Endothelial cell of umbilical vein (primary cell): Measurements from ENCODE around the gene NOSIP. TPM values are rescaled to one million over a fixed set of nuclear protein-coding genes. Genes with fewer than 3 reads are reported as not detected.

Experiments
- BruUV-seq: library from RNA; stranded (reverse); fragments of 400-500 nt; replicated peaks from 2 replicates; lab custom pipeline; 2021; lab: Mats Ljungman, UMichigan
- CTCF ChIA-PET: fragments of 300-600, 350-600 bp; sonication (Branson Sonifier 250); formaldehyde crosslinking; loops from one replicate; lab custom pipeline; 2021; ENCODE audit warnings: antibody characterized with exemption, inconsistent platforms; lab: Charles Lee
- POLR2A ChIA-PET: fragments of 300-600, 350-600 bp; sonication (Branson Sonifier 250); formaldehyde crosslinking; loops from one replicate; lab custom pipeline; 2021; ENCODE audit warnings: antibody characterized with exemption, inconsistent platforms; lab: Charles Lee
- DNase-seq: peaks from one replicate; pipeline ENCODE4 v3.0.0-alpha.2; 2011; ENCODE audit warnings: low read depth, low spot score
- FAIRE-seq: peaks from 2 replicates; lab custom pipeline; 2011; peaks lifted over from hg19 to GRCh38; lab: Jason Lieb, UNC
- H2AFZ ChIP-seq: 2 replicates; pipeline ENCODE4 v1.6.0; 2012; ENCODE audit warnings: low read depth, low read length, control low read depth, inconsistent platforms
- H3K27ac ChIP-seq: 2 replicates; pipeline ENCODE4 v1.5.1; 2011; ENCODE audit warnings: low read depth, mild to moderate bottlenecking, control low read depth, low read length, moderate library complexity; ENCODE audit not compliant: insufficient read depth
- H3K27me3 ChIP-seq, 2 experiments: 2 replicates each; pipeline versions ENCODE4 v1.6.0 to v1.6.1; 2011; ENCODE audit warnings: low read length in 2 of 2, mixed read lengths in 1 of 2; ENCODE audit not compliant: control insufficient read depth in 2 of 2, insufficient read depth in 2 of 2
- H3K36me3 ChIP-seq, 2 experiments: 2 replicates in 1 of 2; 3 replicates in 1 of 2; pipeline ENCODE4 v1.5.1; 2011; ENCODE audit warnings: low read length in 2 of 2, mild to moderate bottlenecking in 1 of 2, moderate library complexity in 1 of 2; ENCODE audit not compliant: control insufficient read depth in 2 of 2, insufficient read depth in 2 of 2; ENCODE audit errors: extremely low read depth in 1 of 2
- H3K4me1 ChIP-seq: 3 replicates; pipeline ENCODE4 v1.5.1; 2011; ENCODE audit warnings: mild to moderate bottlenecking, low read length; ENCODE audit not compliant: control insufficient read depth, insufficient read depth; ENCODE audit errors: extremely low read depth
- H3K4me2 ChIP-seq: 2 replicates; pipeline ENCODE4 v1.6.1; 2011; ENCODE audit warnings: low read length, control low read depth, mixed read lengths; ENCODE audit not compliant: insufficient read depth
- H3K4me3 ChIP-seq, 3 experiments: fragments of 200-600 bp in 1 of 3; sonication (generic), shearing (Covaris generic) in 1 of 3; replicated peaks in 1 of 3; 2 replicates each; pipeline ENCODE4 v1.5.1; 2011 to 2016; ENCODE audit warnings: control low read depth in 3 of 3, low read length in 3 of 3, mild to moderate bottlenecking in 2 of 3, inconsistent platforms in 1 of 3, low read depth in 1 of 3, moderate library complexity in 1 of 3; ENCODE audit not compliant: insufficient read depth in 1 of 3
- H3K79me2 ChIP-seq: 2 replicates; pipeline ENCODE4 v1.6.0; 2012; ENCODE audit warnings: low read length, inconsistent platforms; ENCODE audit not compliant: control insufficient read depth, insufficient read depth
- H3K9ac ChIP-seq: replicated peaks from 2 replicates; pipeline ENCODE3; 2011; ENCODE audit warnings: low read length, control low read depth; ENCODE audit not compliant: insufficient read depth; ENCODE audit errors: extremely low read depth
- H3K9me1 ChIP-seq: replicated peaks from 3 replicates; pipeline ENCODE4 v1.6.0; 2011; ENCODE audit warnings: mild to moderate bottlenecking, low read length; ENCODE audit not compliant: control insufficient read depth, insufficient read depth; ENCODE audit errors: extremely low read depth
- H3K9me3 ChIP-seq: replicated peaks from 2 replicates; pipeline ENCODE4 v1.5.1; 2012; ENCODE audit warnings: low read length, inconsistent platforms; ENCODE audit not compliant: control insufficient read depth, insufficient read depth
- H4K20me1 ChIP-seq: replicated peaks from 2 replicates; pipeline ENCODE3; 2011; ENCODE audit warnings: mild to moderate bottlenecking, low read length; ENCODE audit not compliant: control insufficient read depth, insufficient read depth; ENCODE audit errors: extremely low read depth
- CTCF ChIP-seq, 2 donors: IDR thresholded peaks; 1 replicate in 1 of 2; 2 replicates in 1 of 2; pipeline ENCODE4 v1.5.1; 2011; ENCODE audit warnings: low read length in 2 of 2, mild to moderate bottlenecking in 2 of 2, moderate library complexity in 2 of 2, control low read depth in 1 of 2, inconsistent platforms in 1 of 2, low read depth in 1 of 2; ENCODE audit not compliant: insufficient read depth in 1 of 2; ENCODE audit errors: extremely low read depth in 1 of 2
- EZH2 ChIP-seq: IDR thresholded peaks from 2 replicates; pipeline ENCODE4 v1.6.1; 2012; ENCODE audit warnings: borderline replicate concordance, low read depth, mild to moderate bottlenecking, moderate library complexity, low read length, inconsistent platforms; ENCODE audit not compliant: severe bottlenecking
- FOS ChIP-seq: IDR thresholded peaks from 2 replicates; pipeline ENCODE4 v1.6.1; 2011; ENCODE audit warnings: mild to moderate bottlenecking, low read length, moderate library complexity, borderline replicate concordance; ENCODE audit not compliant: insufficient read depth
- GATA2 ChIP-seq: IDR thresholded peaks from 2 replicates; pipeline ENCODE4 v1.7.0; 2011; ENCODE audit warnings: low read depth, mild to moderate bottlenecking, moderate library complexity, mixed read lengths, low read length; ENCODE audit not compliant: insufficient read length, insufficient read depth
- JUN ChIP-seq: IDR thresholded peaks from 2 replicates; pipeline ENCODE4 v1.6.1; 2011; ENCODE audit warnings: borderline replicate concordance, low read depth; ENCODE audit not compliant: insufficient read length, insufficient read depth
- MAX ChIP-seq: IDR thresholded peaks from 2 replicates; pipeline ENCODE4 v1.6.1; 2011; ENCODE audit not compliant: insufficient read depth, insufficient read length
- MYC ChIP-seq: IDR thresholded peaks from one replicate; pipeline ENCODE4 v1.6.1; 2011; ENCODE audit warnings: mild to moderate bottlenecking, low read depth, low read length
- POLR2A ChIP-seq: IDR thresholded peaks from 2 replicates; pipeline ENCODE4 v1.6.1; 2012; ENCODE audit warnings: low read depth, mild to moderate bottlenecking, control low read depth, low read length
- POLR2AphosphoS5 ChIP-seq: IDR thresholded peaks from 2 replicates; pipeline ENCODE4 v1.6.1; 2012; ENCODE audit warnings: low read depth, mild to moderate bottlenecking, control low read depth, low read length, moderate library complexity; ENCODE audit not compliant: insufficient read depth
- dilution Hi-C: fragments of 300-500 bp; cut with MboI; formaldehyde crosslinking; loops from one replicate; pipeline ENCODE4 v1.15.0; 2019; ENCODE audit warnings: low sequenced_read_pairs; ENCODE audit not compliant: extremely low pct_ligation_motif_present
- intact Hi-C: fragments of 100-400 bp; cut with micrococcal nuclease; formaldehyde crosslinking; loops from one replicate; pipeline ENCODE4 v1.10.0; 2022
- polyA plus RNA-seq, 4 experiments: library from polyadenylated mRNA; depleted of rRNA in 3 of 4; stranded (reverse) in 3 of 4; unstranded in 1 of 4; fragments of >200 nt; gene quantifications; 2 replicates each; pipeline versions ENCODE4 v1.2.1 to v1.2.3, GENCODE V29; 2011 to 2012; ENCODE audit warnings: missing spikeins in 1 of 4
- total RNA-seq: library from RNA; stranded (reverse); gene quantifications from 2 replicates; pipeline ENCODE4 v1.2.3, GENCODE V29; 2021

Gene NOSIP
- total and polyA plus RNA-seq, 2 donors (not counting 3 experiments of a cell fraction or from before 2014, with no cell fraction given) = 77.5 to 128 TPM

- BruUV-seq = TSS peak; percentile 62
- POLR2A ChIA-PET = interaction anchor here (1.0 to 1.3 kb wide), 3 partner anchors 13 to 42 kb away, joined by 3 to 12 read pairs (median 5); partner anchors contain the start of gene RPS11
- intact Hi-C loops = loop anchor here (2.0 kb wide), 1 partner anchor 19 kb away; no protein-coding TSS in a partner anchor
These were observed 52.1 kb downstream of the NOSIP start for GRCh38 chr19:49528211-49528771.

More at GRCh38 chr19:49528211-49528771, 52.1 kb downstream of the NOSIP start:
- dilution Hi-C loops = no loop called here
- Histone ChIP-seq H3K27me3 (no peaks in the 10 kb centered on the region), H2AFZ (peak overlapping the region; percentile 72), H3K79me2 (peaks cover 5% of the 10 kb centered on the region), H4K20me1 (no peaks in the 10 kb centered on the region), H3K4me1 (peaks cover 1% of the 10 kb centered on the region), H3K27ac (peak overlapping the region; percentile 62), H3K9me3 (no peaks in the 10 kb centered on the region), H3K36me3 (peaks cover 2 to 12% of the 10 kb centered on the region in 2 experiments), H3K9me1 (no peaks in the 10 kb centered on the region), H3K9ac (peak overlapping the region; percentile 72), H3K4me3 (peak overlapping the region; percentile 21 to 45 (median 42)), H3K4me2 (peak overlapping the region; percentile 55)
- peak; percentile 32 for DNase-seq
- TF ChIP-seq CTCF (IDR thresholded peaks at IDR 0.05; ENCODE audit: extremely low read depth in 1 of 2, insufficient read depth in 1 of 2, low read depth in 1 of 2, low read length in 2 of 2) (no peak), POLR2AphosphoS5 (no peak), POLR2A (no peak), GATA2 (no peak), MYC (no peak), FOS (no peak), EZH2 (no peak), JUN (no peak), MAX (no peak)
- FAIRE-seq = peak; percentile 53
- CTCF ChIA-PET = interaction anchor here (0.6 to 2.1 kb wide), 7 partner anchors 10 to 42 kb away, joined by 3 to 11 read pairs (median 4); no protein-coding TSS in a partner anchor
